Measurements from ENCODE around the gene COL4A6.
A peak's percentile ranks its signal among the peaks of the same experiment; 100 is the strongest.

The COL4A6 gene

GRCh38 chrX:108306086-108306485 is 132.1 kb downstream of the COL4A6 start:
- no peak overlapping the region for H3K27ac ChIP-seq (ENCODE audit: low read depth, low read length)
- H3K79me2 ChIP-seq (ENCODE audit: control insufficient read depth, insufficient read depth, low read length, unreplicated experiment) = no peaks in the 10 kb centered on the region
- H3K4me1 ChIP-seq (ENCODE audit: control insufficient read depth, insufficient read depth, low read length, unreplicated experiment) = peaks cover 24% of the 10 kb centered on the region
- no peaks in the 10 kb centered on the region for H3K27me3 ChIP-seq (ENCODE audit: insufficient read depth, low read length)
- no peaks in the 10 kb centered on the region for H3K36me3 ChIP-seq (ENCODE audit: insufficient read depth, low read length)
- no peak overlapping the region for H3K4me3 ChIP-seq (ENCODE audit: low read depth, low read length)
- H2AFZ ChIP-seq (ENCODE audit: low read length, unreplicated experiment) = no peak overlapping the region

- H3K4me3 ChIP-seq (ENCODE audit: low read depth, low read length) = no peak overlapping the region
- no peaks in the 10 kb centered on the region for H3K27me3 ChIP-seq (ENCODE audit: insufficient read depth, low read length)
- no peak overlapping the region for H3K27ac ChIP-seq (ENCODE audit: low read depth, low read length)
- H3K36me3 ChIP-seq (ENCODE audit: insufficient read depth, low read length) = no peaks in the 10 kb centered on the region
- H3K79me2 ChIP-seq (ENCODE audit: control insufficient read depth, insufficient read depth, low read length, unreplicated experiment) = no peaks in the 10 kb centered on the region
- H3K4me1 ChIP-seq (ENCODE audit: control insufficient read depth, insufficient read depth, low read length, unreplicated experiment) = peaks cover 26% of the 10 kb centered on the region
- no peak overlapping the region for H2AFZ ChIP-seq (ENCODE audit: low read length, unreplicated experiment)
Measured at GRCh38 chrX:108304757-108305156, 133.5 kb downstream of the COL4A6 start.

GRCh38 chrX:108304210-108304609 is 134.0 kb downstream of the COL4A6 start:
- no peak overlapping the region for H3K27ac ChIP-seq (ENCODE audit: low read depth, low read length)
- H3K4me3 ChIP-seq (ENCODE audit: low read depth, low read length) = no peak overlapping the region
- H3K27me3 ChIP-seq (ENCODE audit: insufficient read depth, low read length) = no peaks in the 10 kb centered on the region
- H2AFZ ChIP-seq (ENCODE audit: low read length, unreplicated experiment) = no peak overlapping the region
- H3K79me2 ChIP-seq (ENCODE audit: control insufficient read depth, insufficient read depth, low read length, unreplicated experiment) = no peaks in the 10 kb centered on the region
- no peaks in the 10 kb centered on the region for H3K36me3 ChIP-seq (ENCODE audit: insufficient read depth, low read length)
- peaks cover 24% of the 10 kb centered on the region for H3K4me1 ChIP-seq (ENCODE audit: control insufficient read depth, insufficient read depth, low read length, unreplicated experiment)

- Histone ChIP-seq H3K4me1 (ENCODE audit: control insufficient read depth, insufficient read depth, low read length, unreplicated experiment) (peaks cover 21% of the 10 kb centered on the region), H3K36me3 (ENCODE audit: insufficient read depth, low read length) (no peaks in the 10 kb centered on the region), H3K4me3 (ENCODE audit: low read depth, low read length) (no peak overlapping the region), H3K79me2 (ENCODE audit: control insufficient read depth, insufficient read depth, low read length, unreplicated experiment) (no peaks in the 10 kb centered on the region), H3K27me3 (ENCODE audit: insufficient read depth, low read length) (no peaks in the 10 kb centered on the region), H3K27ac (ENCODE audit: low read depth, low read length) (no peak overlapping the region), H2AFZ (ENCODE audit: low read length, unreplicated experiment) (no peak overlapping the region)
Measured at GRCh38 chrX:108303682-108304081, 134.5 kb downstream of the COL4A6 start.

- Histone ChIP-seq H3K36me3 (ENCODE audit: insufficient read depth, low read length) (no peaks in the 10 kb centered on the region), H3K27me3 (ENCODE audit: insufficient read depth, low read length) (no peaks in the 10 kb centered on the region), H2AFZ (ENCODE audit: low read length, unreplicated experiment) (no peak overlapping the region), H3K4me1 (ENCODE audit: control insufficient read depth, insufficient read depth, low read length, unreplicated experiment) (peaks cover 6% of the 10 kb centered on the region), H3K4me3 (ENCODE audit: low read depth, low read length) (no peak overlapping the region), H3K27ac (ENCODE audit: low read depth, low read length) (no peak overlapping the region), H3K79me2 (ENCODE audit: control insufficient read depth, insufficient read depth, low read length, unreplicated experiment) (no peaks in the 10 kb centered on the region)
Measured at GRCh38 chrX:108299704-108300103, 138.5 kb downstream of the COL4A6 start.

- Histone ChIP-seq H3K4me3 (ENCODE audit: low read depth, low read length) (no peak overlapping the region), H3K27ac (ENCODE audit: low read depth, low read length) (peak overlapping the region; percentile 31; the same call in 1 of the 2 replicates), H3K27me3 (ENCODE audit: insufficient read depth, low read length) (no peaks in the 10 kb centered on the region), H3K4me1 (ENCODE audit: control insufficient read depth, insufficient read depth, low read length, unreplicated experiment) (peaks cover 6% of the 10 kb centered on the region), H3K36me3 (ENCODE audit: insufficient read depth, low read length) (no peaks in the 10 kb centered on the region), H2AFZ (ENCODE audit: low read length, unreplicated experiment) (peak overlapping the region; percentile 14), H3K79me2 (ENCODE audit: control insufficient read depth, insufficient read depth, low read length, unreplicated experiment) (no peaks in the 10 kb centered on the region)
Measured at GRCh38 chrX:108299101-108299591, 139.1 kb downstream of the COL4A6 start.

- Histone ChIP-seq H3K27me3 (ENCODE audit: insufficient read depth, low read length) (no peaks in the 10 kb centered on the region), H3K4me1 (ENCODE audit: control insufficient read depth, insufficient read depth, low read length, unreplicated experiment) (peaks cover 6% of the 10 kb centered on the region), H2AFZ (ENCODE audit: low read length, unreplicated experiment) (no peak overlapping the region), H3K36me3 (ENCODE audit: insufficient read depth, low read length) (no peaks in the 10 kb centered on the region), H3K27ac (ENCODE audit: low read depth, low read length) (no peak overlapping the region), H3K4me3 (ENCODE audit: low read depth, low read length) (no peak overlapping the region), H3K79me2 (ENCODE audit: control insufficient read depth, insufficient read depth, low read length, unreplicated experiment) (no peaks in the 10 kb centered on the region)
Measured at GRCh38 chrX:108298165-108298602, 140.0 kb downstream of the COL4A6 start.

- Histone ChIP-seq H2AFZ (ENCODE audit: low read length, unreplicated experiment) (no peak overlapping the region), H3K27me3 (ENCODE audit: insufficient read depth, low read length) (no peaks in the 10 kb centered on the region), H3K79me2 (ENCODE audit: control insufficient read depth, insufficient read depth, low read length, unreplicated experiment) (no peaks in the 10 kb centered on the region), H3K4me3 (ENCODE audit: low read depth, low read length) (no peak overlapping the region), H3K36me3 (ENCODE audit: insufficient read depth, low read length) (no peaks in the 10 kb centered on the region), H3K4me1 (ENCODE audit: control insufficient read depth, insufficient read depth, low read length, unreplicated experiment) (peaks cover 6% of the 10 kb centered on the region), H3K27ac (ENCODE audit: low read depth, low read length) (no peak overlapping the region)
Measured at GRCh38 chrX:108297290-108297689, 140.9 kb downstream of the COL4A6 start.

- H3K27ac ChIP-seq (ENCODE audit: low read depth, low read length) = no peak overlapping the region
- no peak overlapping the region for H2AFZ ChIP-seq (ENCODE audit: low read length, unreplicated experiment)
- H3K79me2 ChIP-seq (ENCODE audit: control insufficient read depth, insufficient read depth, low read length, unreplicated experiment) = no peaks in the 10 kb centered on the region
- no peak overlapping the region for H3K4me3 ChIP-seq (ENCODE audit: low read depth, low read length)
- no peaks in the 10 kb centered on the region for H3K4me1 ChIP-seq (ENCODE audit: control insufficient read depth, insufficient read depth, low read length, unreplicated experiment)
- H3K27me3 ChIP-seq (ENCODE audit: insufficient read depth, low read length) = no peaks in the 10 kb centered on the region
- no peaks in the 10 kb centered on the region for H3K36me3 ChIP-seq (ENCODE audit: insufficient read depth, low read length)
Measured at GRCh38 chrX:108292053-108292452, 146.2 kb downstream of the COL4A6 start.

GRCh38 chrX:108285918-108286317 is 152.3 kb downstream of the COL4A6 start:
- no peaks in the 10 kb centered on the region for H3K27me3 ChIP-seq (ENCODE audit: insufficient read depth, low read length)
- no peaks in the 10 kb centered on the region for H3K36me3 ChIP-seq (ENCODE audit: insufficient read depth, low read length)
- no peaks in the 10 kb centered on the region for H3K79me2 ChIP-seq (ENCODE audit: control insufficient read depth, insufficient read depth, low read length, unreplicated experiment)
- no peak overlapping the region for H3K27ac ChIP-seq (ENCODE audit: low read depth, low read length)
- no peak overlapping the region for H2AFZ ChIP-seq (ENCODE audit: low read length, unreplicated experiment)
- no peak overlapping the region for H3K4me3 ChIP-seq (ENCODE audit: low read depth, low read length)
- no peaks in the 10 kb centered on the region for H3K4me1 ChIP-seq (ENCODE audit: control insufficient read depth, insufficient read depth, low read length, unreplicated experiment)

GRCh38 chrX:108285356-108285755 is 152.9 kb downstream of the COL4A6 start:
- H2AFZ ChIP-seq (ENCODE audit: low read length, unreplicated experiment) = no peak overlapping the region
- no peaks in the 10 kb centered on the region for H3K27me3 ChIP-seq (ENCODE audit: insufficient read depth, low read length)
- no peak overlapping the region for H3K27ac ChIP-seq (ENCODE audit: low read depth, low read length)
- H3K36me3 ChIP-seq (ENCODE audit: insufficient read depth, low read length) = no peaks in the 10 kb centered on the region
- no peaks in the 10 kb centered on the region for H3K4me1 ChIP-seq (ENCODE audit: control insufficient read depth, insufficient read depth, low read length, unreplicated experiment)
- H3K79me2 ChIP-seq (ENCODE audit: control insufficient read depth, insufficient read depth, low read length, unreplicated experiment) = no peaks in the 10 kb centered on the region
- no peak overlapping the region for H3K4me3 ChIP-seq (ENCODE audit: low read depth, low read length)

All from ACC112 (cell line).